NCI-H2227 (cell line): ENCODE results near the gene GNA12.
"Not testable (repeated sequence)": the region's sequence is repeated elsewhere in the genome, so short reads cannot be mapped to it uniquely, and the experiment has no call there.

Source experiments
- DNase-seq: peaks from one replicate; lab custom pipeline; 2025; ENCODE audit not compliant: unreplicated experiment; lab: John Stamatoyannopoulos, UW

GNA12 gene

GRCh38 chr7:2734084-2734686 lies 109.9 kb downstream of the GNA12 start:
- DNase-seq = no peak

GRCh38 chr7:2732959-2733584 lies 111.0 kb downstream of the GNA12 start:
- DNase-seq = no peak

DNA sequence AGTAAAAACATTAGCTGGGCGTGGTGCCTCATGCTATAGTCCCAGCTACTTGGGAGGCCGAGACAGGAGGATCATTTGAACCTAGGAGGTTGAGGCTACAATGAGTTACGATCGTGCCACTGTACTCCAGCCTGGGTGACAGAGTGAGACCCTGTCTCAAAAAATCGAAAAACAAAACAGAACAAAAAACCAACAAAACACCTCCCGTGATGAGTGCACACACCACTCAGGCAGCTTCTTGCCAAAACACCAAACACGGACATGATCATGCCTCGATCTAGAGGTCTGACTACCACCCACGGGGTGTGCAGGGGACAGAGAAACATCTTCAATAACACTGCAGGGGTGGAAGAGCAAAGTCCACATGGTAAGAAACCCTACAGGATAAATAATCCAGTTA lies 111.7 kb downstream of the GNA12 start:
- DNase-seq = no peak

DNA sequence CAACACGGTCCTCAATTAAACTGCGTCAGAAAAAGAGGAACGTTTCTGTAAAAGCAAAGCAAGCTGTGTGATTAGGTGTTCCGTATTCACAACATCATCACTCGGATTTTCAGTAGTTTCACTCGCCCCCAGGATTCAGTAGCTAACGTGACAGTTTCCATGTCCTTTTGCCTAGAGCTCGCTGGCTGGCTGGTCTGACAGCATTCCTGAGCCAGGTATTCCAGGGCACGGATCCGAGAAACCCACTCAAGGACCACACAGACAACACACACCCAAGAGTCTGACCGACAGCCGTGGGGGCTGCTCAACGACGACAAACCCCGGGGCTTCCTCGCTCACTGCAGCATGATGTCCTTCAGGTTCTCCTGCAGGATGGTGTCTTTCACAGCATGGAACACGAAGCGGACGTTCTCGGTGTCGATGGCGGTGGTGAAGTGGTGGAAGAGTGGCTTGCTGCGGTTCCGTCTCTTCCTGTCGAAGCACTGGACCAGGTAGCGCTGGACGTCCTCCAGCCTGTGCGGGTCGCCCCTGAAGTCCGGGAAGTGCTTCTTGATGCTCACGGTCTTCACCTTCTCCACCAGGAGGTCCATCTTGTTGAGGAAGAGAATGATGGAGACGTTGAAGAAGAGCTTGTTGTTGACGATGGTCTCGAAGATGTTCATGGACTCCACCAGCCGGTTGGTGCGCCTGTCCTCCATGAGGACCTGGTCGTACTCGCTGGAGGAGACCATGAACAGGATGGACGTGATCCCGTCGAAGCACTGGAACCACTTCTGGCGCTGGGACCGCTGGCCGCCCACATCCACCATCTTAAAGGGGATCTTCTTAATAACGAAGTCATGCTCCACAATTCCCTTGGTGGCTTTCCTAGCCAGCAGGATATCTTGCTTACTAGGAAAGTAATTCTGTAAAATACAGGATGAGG lies 113.0 kb downstream of the GNA12 start:
- DNase-seq = no peak

DNA sequence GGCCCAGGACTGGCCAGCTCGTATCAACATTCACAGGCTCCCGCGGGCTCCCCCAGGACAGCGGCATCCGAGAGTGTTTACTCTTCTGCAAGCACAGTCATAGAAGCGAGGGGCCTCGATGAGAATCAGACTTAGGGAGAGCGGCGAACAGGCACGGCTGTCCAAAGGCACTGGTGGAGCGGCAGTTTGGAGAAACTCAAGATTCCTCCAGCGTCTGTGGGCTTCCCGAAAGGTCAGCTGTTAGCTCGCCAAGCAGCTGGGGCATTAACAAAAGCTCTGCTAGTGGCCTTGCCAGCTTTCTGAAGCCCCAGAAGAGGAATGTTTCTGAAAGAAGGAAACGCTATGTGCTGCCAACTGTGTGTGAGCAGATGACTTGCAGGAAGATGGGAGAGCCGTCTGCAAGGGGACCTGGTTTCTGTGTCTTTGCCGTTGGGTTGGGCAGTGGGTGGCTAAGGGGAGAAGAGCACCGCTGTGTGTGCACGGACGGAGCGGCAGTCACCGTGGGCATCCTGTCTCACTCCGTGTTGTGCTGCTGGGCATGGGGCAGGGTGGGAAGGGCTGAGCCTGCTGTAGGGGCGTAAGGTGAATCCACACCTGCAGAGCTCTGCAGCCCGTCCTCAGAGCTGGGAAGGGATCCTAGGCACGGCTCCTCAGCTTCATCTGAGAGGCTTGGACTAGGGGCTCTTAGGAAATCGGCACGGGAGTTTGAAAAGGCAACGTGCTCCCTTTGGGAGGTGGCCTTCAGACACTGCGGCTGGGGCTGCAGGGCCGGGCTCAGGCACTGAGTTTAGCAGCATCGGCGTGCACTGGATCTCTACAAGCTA lies 114.0 kb downstream of the GNA12 start:
- DNase-seq = no peak

GRCh38 chr7:2729031-2729892 lies 114.8 kb downstream of the GNA12 start:
- no peak for DNase-seq

DNA sequence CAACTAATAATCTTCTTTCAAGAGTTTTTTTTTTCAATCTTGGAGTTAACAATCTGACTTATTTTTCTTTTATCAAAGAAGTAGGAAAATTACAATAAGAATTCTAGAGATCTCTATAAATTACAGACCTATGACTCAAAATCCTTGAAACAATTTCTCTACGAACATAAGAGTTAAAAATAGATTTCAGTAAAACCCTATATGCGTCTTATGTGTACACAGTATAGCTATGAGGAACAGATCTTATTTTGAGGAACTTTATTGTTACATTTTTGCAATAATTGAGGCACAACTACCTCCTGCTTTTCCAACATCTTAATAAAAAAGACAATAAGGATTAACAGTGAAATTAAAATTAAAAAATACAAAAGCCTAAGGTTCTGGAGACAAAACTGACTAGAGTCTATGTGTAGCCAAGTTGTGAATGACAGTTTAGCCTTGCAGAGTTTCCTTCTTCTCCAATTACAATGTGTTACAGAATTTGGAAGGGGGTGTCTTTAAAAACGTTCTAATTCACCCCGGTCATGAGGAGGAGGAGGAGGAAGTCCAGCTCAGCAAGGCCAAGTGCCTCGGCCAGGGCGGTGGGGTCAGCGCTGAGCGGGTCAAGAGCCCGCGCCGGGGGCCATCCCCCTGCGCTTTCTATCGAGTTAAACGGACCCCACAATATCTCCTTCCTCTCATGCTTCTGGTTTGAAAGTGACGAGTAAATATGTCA lies 115.6 kb downstream of the GNA12 start:
- DNase-seq = no peak

- not testable (repeated sequence) for DNase-seq
These were observed 116.9 kb downstream of the GNA12 start for GRCh38 chr7:2727206-2727605.

- DNase-seq = no peak
These were observed 117.6 kb downstream of the GNA12 start for GRCh38 chr7:2726316-2727018.

DNA sequence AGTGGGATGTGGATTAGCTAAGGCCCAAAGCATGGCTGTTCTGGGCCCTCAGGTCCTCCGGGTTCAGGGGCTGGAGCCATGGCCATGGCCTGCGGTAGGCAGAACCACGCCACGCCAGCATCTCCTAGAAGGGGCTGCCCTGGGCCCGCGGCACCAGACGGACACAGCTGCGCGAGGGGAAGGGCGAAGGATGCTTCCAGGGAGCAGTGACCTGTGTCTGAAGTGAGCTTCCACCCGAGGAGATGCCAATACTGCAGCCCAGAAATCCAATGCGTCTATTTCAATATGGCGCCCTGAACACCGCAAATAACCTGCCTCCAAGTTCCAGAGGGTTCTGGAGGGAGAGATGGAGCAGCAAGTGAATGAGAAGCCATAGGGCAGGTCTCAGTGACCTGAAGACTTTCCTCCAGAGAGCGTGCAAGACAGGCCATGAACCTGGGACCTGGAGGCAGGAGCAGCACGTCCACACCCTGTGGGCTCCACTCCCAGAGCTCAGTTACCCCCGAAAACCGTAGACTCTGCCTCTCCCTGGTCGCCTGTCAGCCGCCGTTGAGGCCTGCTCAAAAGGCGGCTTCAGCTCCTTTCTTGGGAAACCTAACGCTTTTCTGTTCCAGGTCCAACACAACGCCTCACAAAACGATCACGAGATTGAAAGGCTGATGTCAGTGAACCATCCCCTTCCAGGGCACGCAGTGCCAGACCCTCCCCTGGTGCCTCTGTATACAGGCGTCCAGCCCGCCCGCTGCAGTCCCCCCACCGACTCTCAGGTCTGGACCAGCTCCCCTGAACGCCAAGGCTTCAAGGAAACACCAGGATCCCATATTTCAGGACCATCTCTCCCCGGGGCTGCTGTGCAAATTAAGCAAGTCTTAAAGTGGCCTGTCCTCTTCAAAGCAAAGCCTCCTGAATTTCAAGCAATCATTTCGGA lies 118.7 kb downstream of the GNA12 start:
- no peak for DNase-seq

DNA sequence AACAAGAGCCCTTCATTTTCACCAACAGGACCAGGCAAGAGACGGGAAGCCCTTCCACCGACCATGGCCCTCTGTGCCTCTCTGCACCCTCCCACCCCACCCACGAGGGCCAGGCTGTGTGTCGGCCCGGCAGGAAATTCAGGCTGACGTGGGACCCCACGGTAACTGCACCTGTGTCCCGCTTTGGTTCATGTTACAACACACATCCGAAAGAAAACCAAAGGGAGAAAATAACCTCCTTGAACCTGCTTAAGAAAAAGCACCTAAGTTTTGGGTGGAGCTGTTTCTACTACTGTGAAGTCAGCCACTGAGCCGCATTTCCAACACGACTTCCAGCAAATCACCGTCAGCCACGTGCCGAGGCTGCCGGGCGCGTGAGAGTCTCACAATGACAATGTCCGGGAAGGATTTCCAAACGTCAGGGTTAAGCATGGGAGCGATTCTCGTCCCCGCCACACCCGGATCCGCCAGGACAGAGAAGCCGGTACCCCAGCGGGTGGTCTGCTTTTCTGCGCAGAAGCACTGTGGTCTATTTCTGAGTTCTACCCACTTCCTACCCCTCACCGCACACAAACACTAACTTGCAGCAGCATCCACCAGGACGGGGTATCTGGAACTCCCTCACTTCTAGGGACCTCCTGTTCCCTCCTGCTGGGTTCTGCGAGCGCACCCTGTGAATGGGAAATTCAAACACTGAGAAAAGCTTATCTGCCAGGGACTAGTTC lies 119.5 kb downstream of the GNA12 start:
- no peak for DNase-seq

DNA sequence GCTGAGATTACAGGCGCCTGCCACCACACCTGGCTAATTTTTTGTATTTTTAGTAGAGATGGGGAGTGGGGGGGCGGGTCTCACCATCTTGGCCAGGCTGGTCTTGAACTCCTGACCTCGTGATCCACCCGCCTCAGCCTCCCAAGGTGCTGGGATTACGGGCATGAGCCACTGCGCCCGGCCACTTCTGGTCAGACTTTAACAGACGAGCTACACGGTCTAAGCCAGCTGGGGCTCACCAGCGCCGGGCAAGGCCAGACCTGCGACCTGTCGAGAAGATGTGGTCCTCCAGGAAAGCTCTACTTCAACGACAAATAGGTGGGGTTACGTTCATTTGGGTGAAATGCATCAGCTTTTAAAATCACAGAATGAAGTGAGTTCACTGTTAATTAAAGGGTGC lies 120.1 kb downstream of the GNA12 start:
- DNase-seq = not testable (repeated sequence)

DNA sequence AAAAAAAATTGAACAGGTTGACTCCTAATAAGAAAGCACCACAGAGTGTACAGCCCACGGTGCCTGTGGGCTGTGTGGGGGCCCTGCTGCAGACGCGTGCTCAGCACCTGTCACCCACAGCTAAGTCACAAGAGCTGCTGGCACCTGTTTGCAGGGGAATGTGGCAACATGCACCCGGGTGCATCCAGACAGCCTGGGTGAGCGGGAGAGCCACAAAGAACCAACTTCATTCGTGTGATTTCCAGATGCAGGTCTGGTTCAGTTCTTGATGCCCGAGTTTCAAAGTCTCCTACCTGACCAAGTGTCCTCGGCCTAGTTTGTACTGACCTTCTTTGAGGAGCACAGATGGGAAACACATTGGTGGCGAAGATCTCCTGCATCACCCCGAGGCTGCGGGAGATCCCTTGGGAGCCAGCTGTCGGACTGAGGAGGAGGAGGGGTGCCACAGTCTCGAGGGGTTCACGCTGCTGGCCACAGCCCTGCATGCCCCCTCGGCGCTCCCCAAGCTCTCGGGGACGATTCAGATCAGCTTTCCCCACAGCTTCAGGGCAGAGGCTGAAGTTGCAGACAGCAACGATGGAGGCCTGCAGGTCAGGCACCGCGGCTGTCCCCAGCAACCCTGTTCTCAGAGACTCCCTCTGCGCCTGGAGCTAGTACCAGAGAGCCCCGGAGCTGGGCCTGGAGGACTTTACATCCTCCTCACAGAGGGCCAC lies 120.8 kb downstream of the GNA12 start:
- DNase-seq = no peak

DNA sequence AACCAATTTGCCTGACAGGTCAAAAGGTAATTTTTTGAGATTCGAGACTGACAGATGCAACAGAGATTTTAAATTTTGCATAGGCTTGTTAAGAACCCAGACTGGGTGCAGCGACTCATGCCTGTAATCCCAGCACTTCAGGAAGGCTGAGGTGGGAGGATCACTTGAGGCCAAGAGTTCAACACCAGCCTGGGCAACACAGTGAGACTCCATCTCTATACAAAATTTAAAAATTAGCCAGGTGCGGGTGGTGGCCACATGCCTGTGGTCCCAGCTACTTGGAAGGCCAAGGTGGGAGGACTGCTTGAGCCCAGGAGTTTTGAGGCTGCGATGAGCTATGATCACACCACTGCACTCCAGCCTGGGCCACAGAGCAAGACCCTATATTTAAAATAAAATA lies 121.5 kb downstream of the GNA12 start:
- no peak for DNase-seq

- DNase-seq = no peak
These were observed 122.3 kb downstream of the GNA12 start for GRCh38 chr7:2721842-2722241.

DNA sequence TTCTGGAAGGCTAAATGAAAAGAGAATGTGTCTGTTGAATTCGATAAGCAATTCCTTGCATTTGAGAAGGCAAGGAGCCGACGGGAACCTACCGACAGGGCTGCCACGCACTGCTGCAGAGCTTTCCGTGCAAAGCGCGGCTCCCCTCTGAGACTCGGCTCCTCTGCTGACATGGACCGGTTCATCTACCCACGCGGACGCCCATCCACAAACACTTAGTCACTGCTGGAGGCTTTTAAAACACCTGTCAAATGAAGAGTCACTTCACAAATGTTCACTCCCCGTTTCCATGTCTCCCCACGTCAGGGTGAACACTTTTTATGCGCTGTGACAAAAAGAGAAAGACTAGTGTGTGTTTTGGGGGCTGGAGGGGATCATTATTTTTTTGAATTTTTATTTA lies 124.1 kb downstream of the GNA12 start:
- no peak for DNase-seq

GRCh38 chr7:2719007-2719406 lies 125.1 kb downstream of the GNA12 start:
- no peak for DNase-seq
